Mucosa of rectum (tissue), 2 donors: Measurements from ENCODE around the gene NEGR1.

ENCODE experiments used
- H3K27ac ChIP-seq, 2 donors: one replicate each; pipeline ENCODE4 v1.7.0; 2013; ENCODE audit warnings: inconsistent platforms in 2 of 2, low read depth in 2 of 2, low read length in 2 of 2
- H3K27me3 ChIP-seq, 2 donors: one replicate each; pipeline ENCODE4 v1.7.0; 2013; ENCODE audit warnings: low read length in 2 of 2; ENCODE audit not compliant: control insufficient read depth in 2 of 2, insufficient read depth in 2 of 2
- H3K36me3 ChIP-seq, 2 donors: one replicate each; pipeline ENCODE4 v1.7.0; 2013; ENCODE audit warnings: low read length in 2 of 2; ENCODE audit not compliant: control insufficient read depth in 2 of 2, insufficient read depth in 2 of 2
- H3K4me1 ChIP-seq, 2 donors: one replicate each; pipeline ENCODE4 v1.7.0; 2013; ENCODE audit warnings: low read length in 2 of 2, mild to moderate bottlenecking in 1 of 2; ENCODE audit not compliant: control insufficient read depth in 2 of 2, insufficient read depth in 2 of 2
- H3K4me3 ChIP-seq, 2 donors: one replicate each; pipeline ENCODE4 v1.7.0; 2013; ENCODE audit warnings: low read length in 2 of 2
- H3K9ac ChIP-seq, 2 donors: one replicate each; pipeline ENCODE4 v1.7.0; 2013; ENCODE audit warnings: low read length in 2 of 2, low read depth in 1 of 2, mild to moderate bottlenecking in 1 of 2
- H3K9me3 ChIP-seq, 2 donors: one replicate each; pipeline ENCODE4 v1.7.0; 2013; ENCODE audit warnings: low read length in 2 of 2; ENCODE audit not compliant: control insufficient read depth in 2 of 2
- donor health status: healthy.
- donor health status: Normal muscosa, but diverticular disease.

Gene NEGR1

DNA sequence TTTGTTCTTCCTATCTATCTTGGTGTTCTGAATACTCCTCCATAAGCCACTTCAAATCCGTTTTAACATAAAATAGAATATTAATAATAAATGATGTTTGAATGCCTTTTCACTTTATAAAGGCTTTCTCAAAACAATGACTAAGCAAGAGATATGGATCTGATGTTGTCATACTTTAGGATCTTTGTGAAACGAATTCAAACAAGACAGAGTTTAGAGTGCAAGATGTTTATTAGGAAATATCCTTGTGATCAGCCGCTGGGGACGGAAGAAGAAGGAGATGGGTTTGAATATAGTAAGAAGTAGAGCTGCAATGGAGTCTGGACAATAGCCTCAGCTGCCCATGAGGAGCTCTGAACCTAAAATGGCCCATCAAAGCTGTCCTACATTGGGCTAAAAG, 351.8 kb downstream of the NEGR1 start:
- Histone ChIP-seq H3K9me3 (no peaks in the 10 kb centered on the region), H3K27me3 (no peaks in the 10 kb centered on the region), H3K27ac (no peak overlapping the region)

GRCh38 chr1:71921935-71922559, 360.3 kb downstream of the NEGR1 start:
- Histone ChIP-seq H3K9ac (no peak overlapping the region), H3K9me3 (no peaks in the 10 kb centered on the region), H3K4me1 (no peaks in the 10 kb centered on the region), H3K27me3 (no peaks in the 10 kb centered on the region), H3K4me3 (no peak overlapping the region), H3K27ac (no peak overlapping the region), H3K36me3 (no peaks in the 10 kb centered on the region)

More for the DNA sequence above, 351.8 kb downstream of the NEGR1 start:
- no peaks in the 10 kb centered on the region for H3K4me1 ChIP-seq
- H3K4me3 ChIP-seq, result no peak overlapping the region
- no peak overlapping the region for H3K9ac ChIP-seq
- H3K36me3 ChIP-seq, result no peaks in the 10 kb centered on the region

GRCh38 chr1:71921204-71921603, 361.1 kb downstream of the NEGR1 start:
- Histone ChIP-seq H3K36me3 (no peaks in the 10 kb centered on the region), H3K27ac (no peak overlapping the region), H3K4me3 (no peak overlapping the region), H3K4me1 (no peaks in the 10 kb centered on the region), H3K9ac (no peak overlapping the region), H3K9me3 (no peaks in the 10 kb centered on the region), H3K27me3 (no peaks in the 10 kb centered on the region)

DNA sequence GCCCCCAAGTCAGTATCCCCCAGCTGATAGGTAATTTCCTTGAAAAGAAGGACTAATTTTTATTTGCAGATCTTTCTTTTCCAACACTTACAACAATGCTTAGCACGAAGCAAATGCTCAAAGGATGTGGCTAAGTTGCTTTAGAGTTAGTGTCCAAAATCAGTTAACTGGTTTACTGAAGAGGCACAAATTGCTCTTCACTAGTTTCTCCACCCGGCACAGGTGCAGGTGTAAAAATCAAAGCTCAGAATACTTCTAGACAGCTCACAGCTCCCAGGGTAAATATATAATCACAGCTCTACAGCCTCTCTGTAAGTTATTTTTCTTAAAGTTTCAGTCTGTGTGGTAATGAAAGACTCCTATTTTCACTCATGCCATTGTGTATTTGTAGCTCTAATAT, 361.8 kb downstream of the NEGR1 start:
- H3K27me3 ChIP-seq, result no peaks in the 10 kb centered on the region
- no peaks in the 10 kb centered on the region for H3K9me3 ChIP-seq
- H3K4me1 ChIP-seq, result no peaks in the 10 kb centered on the region
- no peak overlapping the region for H3K9ac ChIP-seq
- no peak overlapping the region for H3K27ac ChIP-seq
- no peak overlapping the region for H3K4me3 ChIP-seq
- H3K36me3 ChIP-seq, result no peaks in the 10 kb centered on the region

- H3K27ac ChIP-seq, result no peak overlapping the region
- H3K27me3 ChIP-seq, result no peaks in the 10 kb centered on the region
- H3K36me3 ChIP-seq, result no peaks in the 10 kb centered on the region
- H3K9me3 ChIP-seq, result no peaks in the 10 kb centered on the region
- H3K4me3 ChIP-seq, result no peak overlapping the region
- no peaks in the 10 kb centered on the region for H3K4me1 ChIP-seq
- no peak overlapping the region for H3K9ac ChIP-seq
Observed at GRCh38 chr1:71919811-71920509, 362.4 kb downstream of the NEGR1 start.

GRCh38 chr1:71918630-71919029, 363.7 kb downstream of the NEGR1 start:
- Histone ChIP-seq H3K27ac (no peak overlapping the region), H3K9ac (no peak overlapping the region), H3K9me3 (no peaks in the 10 kb centered on the region), H3K27me3 (no peaks in the 10 kb centered on the region), H3K4me1 (no peaks in the 10 kb centered on the region), H3K4me3 (no peak overlapping the region), H3K36me3 (no peaks in the 10 kb centered on the region)

DNA sequence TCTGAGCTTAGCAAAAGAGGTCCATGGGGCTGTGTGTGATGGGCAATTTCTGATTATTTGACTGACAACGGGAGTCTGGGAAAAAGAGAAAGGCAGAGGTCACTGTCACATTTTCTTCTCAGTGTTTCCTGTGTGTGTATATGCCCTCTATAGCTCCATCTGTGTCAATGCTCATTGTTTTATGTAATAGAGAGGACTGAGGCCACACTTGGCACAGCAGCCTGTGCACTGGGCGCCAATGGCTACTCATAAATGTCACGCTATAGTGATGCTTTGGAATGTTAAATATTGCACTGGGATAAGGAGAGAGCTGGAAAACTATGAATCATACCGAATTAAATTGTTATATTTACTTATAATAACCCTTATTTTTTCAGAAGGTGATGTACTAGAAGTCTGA, 365.4 kb downstream of the NEGR1 start:
- no peaks in the 10 kb centered on the region for H3K36me3 ChIP-seq

DNA sequence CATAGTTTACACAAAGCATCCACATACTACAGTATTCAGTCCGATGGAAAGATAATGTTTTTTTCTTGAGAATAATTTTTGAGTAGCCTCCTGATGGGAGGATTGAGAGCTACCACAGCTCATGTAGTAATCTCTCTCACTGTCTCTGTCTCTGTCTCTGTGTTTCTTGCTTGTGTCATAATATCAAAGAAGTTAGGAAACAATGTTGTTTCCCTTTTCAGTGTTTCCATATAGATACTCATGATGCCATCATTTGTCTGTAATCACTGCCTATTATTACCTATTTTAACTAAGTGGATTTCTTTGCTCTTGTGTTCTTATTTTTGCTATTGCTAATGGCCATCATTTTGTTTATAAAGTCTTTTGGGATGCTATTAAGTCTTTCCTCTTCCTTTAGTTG, 367.7 kb downstream of the NEGR1 start:
- Histone ChIP-seq H3K9ac (no peak overlapping the region), H3K9me3 (no peaks in the 10 kb centered on the region), H3K27me3 (no peaks in the 10 kb centered on the region), H3K36me3 (no peaks in the 10 kb centered on the region), H3K4me3 (no peak overlapping the region), H3K27ac (no peak overlapping the region), H3K4me1 (no peaks in the 10 kb centered on the region)

More for the DNA sequence above, 365.4 kb downstream of the NEGR1 start:
- Histone ChIP-seq H3K9me3 (no peaks in the 10 kb centered on the region), H3K4me3 (no peak overlapping the region), H3K4me1 (no peaks in the 10 kb centered on the region), H3K9ac (no peak overlapping the region), H3K27me3 (no peaks in the 10 kb centered on the region), H3K27ac (no peak overlapping the region)

- H3K9me3 ChIP-seq, result no peaks in the 10 kb centered on the region
- H3K27ac ChIP-seq, result no peak overlapping the region
Observed at GRCh38 chr1:71908871-71909390, 373.4 kb downstream of the NEGR1 start.

DNA sequence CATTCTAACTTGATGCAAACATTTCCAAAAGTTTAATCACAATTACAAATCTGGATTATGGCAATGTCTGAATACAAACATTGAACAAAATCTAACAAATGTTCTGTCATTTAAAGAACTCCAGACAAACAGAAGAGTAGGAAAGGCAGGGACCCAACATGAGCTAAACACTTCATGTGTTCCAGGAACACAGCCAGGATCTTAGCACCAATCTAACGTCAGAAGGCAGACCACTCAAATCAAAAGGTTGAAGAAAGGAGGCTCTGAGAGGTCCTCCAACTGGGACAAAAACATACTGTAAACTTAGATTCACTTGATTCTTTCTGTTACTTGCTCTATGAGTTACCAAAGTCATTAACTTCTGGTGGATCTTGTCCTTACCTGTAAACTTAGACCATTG, 374.0 kb downstream of the NEGR1 start:
- H3K27me3 ChIP-seq, result no peaks in the 10 kb centered on the region
- no peaks in the 10 kb centered on the region for H3K4me1 ChIP-seq
- no peaks in the 10 kb centered on the region for H3K9me3 ChIP-seq
- H3K36me3 ChIP-seq, result no peaks in the 10 kb centered on the region
- no peak overlapping the region for H3K27ac ChIP-seq
- H3K4me3 ChIP-seq, result no peak overlapping the region
- no peak overlapping the region for H3K9ac ChIP-seq

More at GRCh38 chr1:71908871-71909390, 373.4 kb downstream of the NEGR1 start:
- H3K36me3 ChIP-seq, result no peaks in the 10 kb centered on the region
- H3K9ac ChIP-seq, result no peak overlapping the region
- no peaks in the 10 kb centered on the region for H3K4me1 ChIP-seq
- no peak overlapping the region for H3K4me3 ChIP-seq
- H3K27me3 ChIP-seq, result no peaks in the 10 kb centered on the region
